ENCODE data around the gene HHIP.

DNA sequence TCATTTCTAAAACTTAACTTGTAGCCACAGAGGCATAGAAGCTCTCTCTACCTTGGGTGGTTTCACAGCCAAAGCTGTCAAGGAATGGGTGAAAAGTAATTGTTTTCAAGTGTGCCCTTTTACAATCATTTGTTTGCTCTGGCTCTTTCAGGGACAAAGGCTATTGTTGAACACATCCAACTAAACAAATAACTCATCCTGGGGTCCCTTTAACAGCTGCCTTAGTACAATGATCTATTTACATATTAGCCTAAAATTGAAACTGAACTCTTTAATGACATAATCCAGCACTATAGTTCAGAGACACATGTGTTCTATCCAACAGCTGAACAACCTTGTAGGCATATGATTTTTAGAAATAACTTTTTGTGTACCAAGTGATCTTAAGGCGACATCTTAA lies 3.7 kb downstream of the HHIP start:
- TF ChIP-seq, protein P1, sequence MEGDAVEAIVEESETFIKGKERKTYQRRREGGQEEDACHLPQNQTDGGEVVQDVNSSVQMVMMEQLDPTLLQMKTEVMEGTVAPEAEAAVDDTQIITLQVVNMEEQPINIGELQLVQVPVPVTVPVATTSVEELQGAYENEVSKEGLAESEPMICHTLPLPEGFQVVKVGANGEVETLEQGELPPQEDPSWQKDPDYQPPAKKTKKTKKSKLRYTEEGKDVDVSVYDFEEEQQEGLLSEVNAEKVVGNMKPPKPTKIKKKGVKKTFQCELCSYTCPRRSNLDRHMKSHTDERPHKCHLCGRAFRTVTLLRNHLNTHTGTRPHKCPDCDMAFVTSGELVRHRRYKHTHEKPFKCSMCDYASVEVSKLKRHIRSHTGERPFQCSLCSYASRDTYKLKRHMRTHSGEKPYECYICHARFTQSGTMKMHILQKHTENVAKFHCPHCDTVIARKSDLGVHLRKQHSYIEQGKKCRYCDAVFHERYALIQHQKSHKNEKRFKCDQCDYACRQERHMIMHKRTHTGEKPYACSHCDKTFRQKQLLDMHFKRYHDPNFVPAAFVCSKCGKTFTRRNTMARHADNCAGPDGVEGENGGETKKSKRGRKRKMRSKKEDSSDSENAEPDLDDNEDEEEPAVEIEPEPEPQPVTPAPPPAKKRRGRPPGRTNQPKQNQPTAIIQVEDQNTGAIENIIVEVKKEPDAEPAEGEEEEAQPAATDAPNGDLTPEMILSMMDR (IDR thresholded peaks at IDR 0.05): no peak
- TF ChIP-seq POLR2A (IDR thresholded peaks at IDR 0.05): no peak
